Glomerular endothelial cell (primary cell): ENCODE measurements around the gene DPYD. TPM values are rescaled to one million over a fixed set of nuclear protein-coding genes. Genes with fewer than 3 reads are reported as not detected.
A peak's percentile ranks its signal among the peaks of the same experiment; 100 is the strongest.

Experiments
- DNase-seq: peaks from one replicate; pipeline ENCODE4 v3.0.0-alpha.2; 2011; ENCODE audit warnings: low read depth, low spot score; ENCODE audit errors: extremely low read depth
- total RNA-seq: library from RNA; depleted of rRNA; stranded (reverse); fragments of >200 nt; gene quantifications from 2 replicates; pipeline ENCODE4 v1.2.3, GENCODE V29; 2015

DPYD gene
- total RNA-seq, 1 donor from 2014 or later, result 6.4 TPM

DNA sequence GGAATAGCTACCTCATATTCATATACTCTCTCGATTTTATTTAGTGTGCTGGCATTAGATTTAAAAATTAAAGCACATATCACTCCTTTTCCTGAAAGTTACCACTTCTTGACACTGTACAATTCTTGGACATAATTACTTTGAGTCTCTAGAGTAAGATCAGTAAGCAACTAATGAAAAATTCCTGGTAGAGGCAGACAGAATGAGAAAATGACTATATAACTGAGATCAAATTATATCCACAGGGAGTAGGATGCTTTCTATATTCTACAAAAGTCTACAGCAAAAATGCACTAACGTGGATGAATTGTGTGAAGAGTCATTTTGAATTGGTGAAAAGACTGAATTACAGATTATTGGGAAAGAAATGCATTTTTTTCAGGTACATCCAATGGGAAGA is 753.6 kb downstream of the DPYD start:
- DNase-seq, result no peak

DNA sequence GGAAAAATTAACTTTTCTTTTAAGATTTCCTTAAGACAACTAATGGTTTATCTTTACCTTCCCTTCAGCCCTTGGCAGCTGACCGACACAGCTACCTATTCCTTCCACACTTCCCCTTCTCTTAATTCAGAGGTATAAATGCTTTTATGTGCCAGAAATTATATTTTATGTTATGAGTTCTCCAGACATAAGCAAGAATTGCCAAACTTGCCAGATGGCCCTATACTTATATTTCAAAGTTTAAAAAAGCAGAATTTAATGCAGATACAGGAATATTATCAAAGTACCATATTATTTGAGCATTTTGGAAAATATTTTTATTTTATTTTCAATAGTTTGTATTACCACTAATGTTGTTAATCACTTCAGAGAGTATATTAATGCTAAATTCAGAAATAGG is 754.2 kb downstream of the DPYD start:
- no peak for DNase-seq

DNA sequence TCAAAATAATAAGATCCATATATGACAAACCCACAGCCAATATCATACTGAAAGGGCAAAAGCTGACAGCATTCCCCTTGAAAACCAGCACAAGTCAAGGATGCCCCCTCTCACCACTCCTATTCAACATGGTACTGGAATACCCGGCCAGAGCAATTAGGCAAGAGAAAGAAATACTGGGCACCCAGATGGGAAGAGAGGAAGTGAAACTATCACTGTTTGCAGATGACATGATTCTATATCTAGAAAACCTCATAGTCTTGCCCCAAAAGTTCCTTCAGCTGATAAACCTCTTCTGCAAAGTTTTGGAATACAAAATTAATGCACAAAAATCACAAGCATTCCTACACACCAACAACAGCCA is 756.6 kb downstream of the DPYD start:
- no peak for DNase-seq

DNA sequence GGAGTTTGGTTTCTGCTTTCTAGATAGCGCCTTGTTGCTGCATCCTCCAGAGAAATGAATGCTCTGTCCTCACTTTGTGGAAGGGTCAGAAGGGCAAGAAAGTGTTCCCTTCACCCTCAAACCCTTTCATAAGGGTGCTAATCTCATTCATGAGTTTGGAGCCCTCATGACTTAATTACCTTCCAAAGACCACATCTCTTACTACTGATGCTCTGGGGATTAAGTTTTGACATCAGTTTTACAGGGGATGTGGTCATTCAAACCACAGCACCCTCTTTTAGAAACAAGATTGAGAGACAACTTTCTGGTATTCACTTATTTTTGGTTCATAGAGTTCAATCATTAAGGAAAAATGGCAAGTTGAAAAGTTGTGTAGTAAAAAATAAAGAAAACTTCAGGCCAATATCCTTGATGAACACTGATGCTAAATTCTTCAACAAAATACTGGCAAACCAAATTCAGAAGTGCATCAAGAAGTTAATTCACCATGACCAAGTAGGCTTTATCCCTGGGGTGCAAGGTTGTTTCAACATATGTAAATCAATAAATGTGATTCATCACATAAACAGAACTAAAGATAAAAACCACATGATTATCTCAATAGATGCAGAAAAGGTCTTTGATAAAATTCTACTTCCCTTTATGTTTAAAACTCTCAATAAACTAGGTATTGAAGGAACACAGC is 757.1 kb downstream of the DPYD start:
- no peak for DNase-seq

DNA sequence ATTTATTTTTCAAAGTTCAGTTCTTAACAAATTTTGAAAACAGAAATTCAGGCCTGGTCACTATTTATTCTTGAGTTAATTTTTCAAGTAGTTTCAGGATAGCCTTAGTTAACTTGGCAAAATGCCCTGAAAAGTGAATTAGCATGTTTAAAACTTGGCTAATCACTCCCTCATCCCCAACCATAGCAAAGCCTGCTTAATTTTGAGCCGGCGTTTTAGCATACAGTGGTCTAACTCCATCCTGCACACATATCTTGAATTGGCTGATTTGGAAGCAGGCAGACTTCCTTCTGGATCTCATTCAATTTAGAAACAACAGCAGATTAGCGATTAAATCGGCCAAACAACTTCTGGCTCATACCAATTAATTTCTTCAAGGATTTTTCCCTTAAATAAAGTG is 760.0 kb downstream of the DPYD start:
- no peak for DNase-seq

DNA sequence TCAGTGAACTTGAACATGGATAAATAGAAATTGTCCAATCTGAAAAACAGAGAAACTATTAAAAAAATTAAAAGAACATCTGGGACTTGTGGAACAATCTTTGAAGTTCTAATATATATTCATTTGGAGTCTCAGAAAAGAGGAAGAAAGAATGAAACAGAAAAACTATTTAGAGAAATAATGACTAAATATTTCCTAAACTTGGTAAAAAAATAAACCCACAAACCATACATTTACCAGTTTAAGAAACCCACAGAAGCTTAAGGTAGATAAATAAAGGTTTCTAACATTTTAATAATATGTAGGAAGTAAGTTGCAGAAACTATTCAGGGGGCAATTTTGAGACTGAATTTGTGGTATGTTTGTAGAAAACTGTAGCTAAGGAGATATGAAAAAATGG is 761.5 kb downstream of the DPYD start:
- no peak for DNase-seq

DNA sequence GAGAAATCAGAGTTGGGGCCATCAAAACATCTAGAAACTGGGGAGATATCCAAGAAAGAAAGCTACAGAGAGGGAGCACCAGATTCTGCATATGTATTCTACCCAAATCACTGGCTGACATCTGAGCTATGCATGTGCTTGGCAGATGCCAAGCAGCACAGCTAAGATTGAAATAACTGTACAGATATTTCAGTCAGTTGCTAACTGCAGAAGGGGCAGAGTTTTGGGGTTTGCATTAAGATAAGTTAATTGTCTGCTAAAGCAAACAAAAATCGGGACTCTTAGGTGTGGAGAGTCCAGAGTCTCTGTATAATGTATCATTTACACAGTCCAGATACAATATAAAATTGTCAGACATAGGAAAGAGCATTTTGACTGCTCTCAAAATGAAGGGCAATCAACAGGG is 762.1 kb downstream of the DPYD start:
- DNase-seq, result no peak

DNA sequence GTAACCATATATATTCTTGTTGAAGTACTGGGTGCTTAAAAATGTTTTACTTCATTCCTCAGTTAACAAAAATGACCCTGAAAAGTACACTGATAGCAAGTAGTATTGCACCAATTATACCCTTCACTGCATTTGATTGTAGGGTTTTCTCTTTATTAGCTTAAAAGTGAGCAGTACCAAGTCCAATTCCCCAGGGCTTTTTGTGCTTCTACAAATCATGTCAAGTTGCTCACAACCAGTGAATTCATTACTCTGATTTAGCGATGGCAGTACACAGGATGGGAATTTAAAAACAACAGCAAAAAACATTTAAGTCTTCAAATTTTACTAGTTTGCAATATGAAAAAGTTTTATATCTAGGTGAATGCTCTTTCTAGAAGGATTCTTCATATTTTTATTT is 762.8 kb downstream of the DPYD start:
- DNase-seq, result no peak

DNA sequence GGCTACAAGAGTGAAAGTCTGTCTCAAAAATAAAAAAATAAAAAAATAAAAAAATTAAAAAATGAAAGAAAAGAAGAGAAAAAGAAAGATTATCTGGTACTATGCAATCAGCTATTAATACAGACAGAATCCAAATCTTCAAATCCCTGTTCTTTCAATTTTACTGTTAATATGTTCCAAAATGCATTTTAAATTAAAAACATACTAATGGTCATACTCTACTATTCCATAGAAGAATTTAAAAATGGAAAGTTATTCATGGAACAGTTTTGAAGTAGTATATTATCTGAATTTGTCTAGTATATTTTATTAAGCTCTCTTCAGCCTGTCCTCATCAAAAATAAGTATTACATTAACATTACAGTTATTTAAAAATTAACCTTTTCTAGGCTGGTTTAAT is 769.2 kb downstream of the DPYD start:
- no peak for DNase-seq

DNA sequence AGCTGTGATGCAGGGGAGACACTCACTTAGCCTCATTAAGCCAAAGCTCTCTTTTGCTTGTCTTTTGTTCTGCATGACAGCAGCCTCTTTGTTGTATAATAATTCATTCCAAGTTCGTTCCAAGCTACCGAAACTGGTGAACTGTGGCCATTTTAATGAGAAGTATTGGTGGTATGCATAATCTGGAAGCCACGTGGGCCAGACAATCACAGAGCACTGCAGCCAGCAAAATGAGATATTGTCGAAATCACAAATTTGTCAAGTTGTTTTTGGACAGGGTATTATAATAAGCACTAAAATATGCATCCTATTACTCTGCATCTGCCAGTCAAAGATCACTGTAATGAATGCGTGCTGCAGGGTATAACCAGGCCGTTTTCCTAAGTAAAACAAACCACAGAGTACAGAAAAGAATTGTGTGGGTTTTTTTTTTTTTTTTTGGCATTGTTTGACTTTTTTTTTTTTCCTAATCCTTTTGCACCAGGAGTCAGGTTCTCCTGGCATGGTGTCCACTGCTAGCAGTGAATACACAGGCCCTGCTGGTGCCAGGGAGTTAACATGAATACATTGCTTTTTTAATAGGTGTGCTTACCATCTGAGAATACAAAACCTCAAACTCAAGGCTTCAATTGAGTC is 775.4 kb downstream of the DPYD start:
- no peak for DNase-seq

DNA sequence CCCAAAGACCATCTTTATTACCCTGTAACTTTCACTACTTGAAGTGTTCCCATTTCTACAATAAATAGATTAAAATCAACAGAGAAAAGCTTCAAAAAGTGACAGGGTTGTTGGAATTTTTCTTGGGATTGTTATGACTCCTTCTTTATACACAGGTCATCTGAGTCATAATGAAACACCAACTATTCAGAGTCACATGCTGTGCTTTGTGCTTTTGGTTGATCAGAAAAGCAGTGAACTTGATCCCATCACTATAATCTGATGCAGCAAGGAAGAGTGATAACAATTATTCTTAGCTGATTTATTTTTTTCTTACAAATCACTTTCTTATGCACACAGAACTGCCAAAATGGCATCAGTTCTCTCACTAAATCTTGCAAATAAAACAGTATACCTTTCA is 776.3 kb downstream of the DPYD start:
- DNase-seq, result peak; percentile 23

DNA sequence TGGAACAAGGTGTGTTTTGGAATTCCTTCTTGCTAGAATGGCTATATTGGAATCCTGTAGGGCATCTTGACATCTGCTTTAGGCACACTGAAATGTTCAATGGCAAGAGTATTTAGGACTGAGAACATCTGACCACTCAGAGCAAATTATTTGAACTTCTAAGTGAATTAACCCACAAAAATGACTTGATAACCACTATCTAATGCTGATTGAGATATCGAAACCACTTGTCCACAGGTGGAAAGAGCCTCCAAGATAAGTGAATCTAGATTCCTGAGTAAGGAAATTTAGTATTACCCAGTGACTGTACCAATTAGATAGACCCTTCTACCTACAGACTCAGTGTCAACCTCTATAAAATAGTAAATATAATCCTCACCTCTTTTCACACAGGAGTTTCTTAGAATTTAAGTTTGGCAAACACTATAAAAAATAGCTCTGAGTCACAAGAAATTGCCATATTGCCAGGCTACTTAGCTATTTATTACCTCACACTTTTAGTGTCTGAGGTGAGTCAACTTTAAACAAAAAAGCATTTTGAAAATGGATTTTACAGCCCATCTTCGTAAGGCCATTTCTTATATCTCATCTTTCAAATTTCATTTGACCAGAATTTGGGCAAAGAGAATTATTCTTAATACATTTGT is 777.5 kb downstream of the DPYD start:
- no peak for DNase-seq

DNA sequence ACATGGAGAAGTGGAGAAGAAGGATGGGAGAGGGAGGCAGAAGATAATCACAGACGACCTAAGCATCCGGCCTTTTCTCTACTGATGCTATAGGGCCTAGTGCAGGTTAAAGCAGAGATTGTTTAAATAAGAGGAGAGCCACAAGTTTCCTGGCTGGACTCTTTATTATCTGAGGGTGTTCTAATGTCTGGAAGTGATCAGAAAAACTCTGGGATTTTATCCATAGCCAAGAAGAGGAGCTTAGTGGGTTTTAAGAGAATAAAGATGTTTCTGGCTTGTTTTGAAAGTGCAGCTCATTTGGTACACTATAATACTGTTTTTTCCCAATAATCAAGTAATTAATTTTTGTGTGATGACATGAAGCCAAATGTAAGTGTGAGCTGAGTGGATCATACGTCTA is 780.2 kb downstream of the DPYD start:
- no peak for DNase-seq

DNA sequence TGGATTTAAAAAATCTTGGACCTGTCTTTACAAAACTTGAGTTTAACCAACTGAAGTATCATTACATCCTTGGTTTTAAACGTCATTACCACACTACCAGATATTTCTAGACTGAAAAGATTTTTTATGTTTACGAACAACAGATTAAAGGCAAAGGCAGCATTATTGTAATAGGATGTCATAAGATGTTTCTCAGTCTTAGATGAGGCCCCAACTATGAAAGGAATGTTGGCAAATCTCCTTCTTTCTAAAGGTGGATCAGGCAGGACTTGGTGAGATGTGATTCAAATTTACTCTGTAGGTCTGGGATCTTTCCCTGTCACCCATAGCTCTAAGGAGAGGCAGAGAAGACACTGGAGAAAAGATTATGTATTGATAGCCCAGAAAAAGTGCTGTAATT is 781.3 kb downstream of the DPYD start:
- DNase-seq, result no peak

DNA sequence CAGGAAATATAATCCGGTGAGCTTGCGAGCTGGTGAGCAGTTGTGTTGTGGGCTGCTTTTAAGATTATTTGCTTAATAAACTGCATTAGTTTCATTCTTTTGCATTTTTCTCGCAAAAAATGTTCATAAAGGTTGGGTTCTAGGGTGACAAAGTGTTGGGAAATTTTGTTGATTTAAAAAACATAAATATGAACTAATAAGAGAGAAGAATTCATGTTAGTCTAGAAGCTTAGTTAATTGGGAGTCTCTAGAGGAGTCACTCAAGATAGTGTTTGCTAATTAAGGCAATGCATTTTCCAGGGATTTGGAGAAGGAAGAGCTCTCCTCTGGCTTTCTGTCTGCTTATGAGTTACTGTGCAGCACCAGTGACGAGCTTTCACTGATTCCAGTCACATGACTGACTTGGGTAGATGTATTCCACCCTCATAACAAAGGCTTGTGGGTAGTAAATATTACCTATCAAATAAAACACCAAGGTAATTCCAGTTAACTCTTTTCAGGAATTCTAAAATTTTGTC is 782.3 kb downstream of the DPYD start:
- DNase-seq, result no peak

DNA sequence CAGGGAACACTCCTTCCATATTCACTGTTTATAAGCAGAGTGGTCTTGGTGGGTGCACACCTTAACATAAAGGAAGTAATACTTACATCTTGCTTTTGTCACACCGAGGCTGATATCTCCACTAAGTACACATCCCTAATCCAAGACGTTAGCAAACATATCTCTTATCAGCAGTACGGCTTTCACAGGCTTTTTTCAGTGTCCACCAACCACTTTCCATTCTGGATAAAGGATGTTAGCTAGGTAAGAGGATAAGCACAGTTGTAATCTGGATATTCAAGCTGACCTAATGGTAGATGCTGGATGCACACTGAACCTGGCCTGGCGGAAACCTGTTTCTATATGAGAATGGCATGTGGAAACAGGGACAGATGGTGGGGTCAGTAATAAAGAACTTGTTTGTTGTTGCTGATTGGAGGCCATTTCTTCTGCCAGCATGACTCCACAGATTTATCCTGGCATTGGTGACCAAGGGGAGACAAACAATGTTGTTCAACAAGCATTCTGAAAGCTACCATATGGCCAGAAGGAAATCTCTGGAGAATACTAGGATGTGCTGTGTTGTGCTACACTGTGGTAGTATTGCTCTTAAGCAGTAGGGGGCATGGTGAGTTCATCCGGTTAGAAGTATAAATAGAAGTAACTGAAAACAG is 782.8 kb downstream of the DPYD start:
- DNase-seq, result peak; percentile 55

DNA sequence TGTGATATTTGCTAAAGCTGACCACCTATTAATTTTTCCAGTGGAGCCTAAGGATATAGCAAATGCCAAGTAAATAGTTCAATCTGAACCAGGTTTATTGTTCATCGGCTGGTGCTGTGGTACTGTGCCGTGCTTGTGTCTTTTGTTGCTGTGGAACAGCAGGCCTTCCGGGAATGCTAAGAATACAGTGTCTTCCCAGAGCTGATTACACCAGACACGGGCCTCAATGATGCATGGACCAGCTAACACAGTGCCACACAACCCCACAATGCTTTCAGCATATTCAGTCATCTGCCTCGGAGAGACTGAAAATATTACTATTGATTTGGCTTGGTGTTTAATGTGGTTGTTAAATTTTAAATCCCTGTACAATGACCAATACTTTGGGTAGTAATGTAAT is 783.8 kb downstream of the DPYD start:
- no peak for DNase-seq

DNA sequence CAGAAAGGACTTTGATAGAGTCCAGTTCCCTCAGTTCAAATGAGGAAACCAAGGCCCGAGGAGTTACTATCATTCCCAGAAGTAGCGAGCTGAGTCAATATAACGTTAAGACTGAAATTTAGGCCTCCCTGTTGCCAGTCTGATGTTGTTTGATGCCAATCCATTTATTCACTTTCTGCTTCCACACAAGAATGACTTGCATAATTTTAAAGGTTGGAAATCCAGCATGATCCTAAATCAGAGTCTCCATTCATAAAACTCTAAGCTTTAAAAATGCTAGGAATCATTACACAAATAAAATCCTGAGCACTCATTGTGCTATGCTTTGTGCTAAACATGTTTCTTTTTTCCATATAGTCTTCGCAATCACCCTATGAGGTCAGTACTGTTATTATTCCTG is 784.9 kb downstream of the DPYD start:
- DNase-seq, result no peak

DNA sequence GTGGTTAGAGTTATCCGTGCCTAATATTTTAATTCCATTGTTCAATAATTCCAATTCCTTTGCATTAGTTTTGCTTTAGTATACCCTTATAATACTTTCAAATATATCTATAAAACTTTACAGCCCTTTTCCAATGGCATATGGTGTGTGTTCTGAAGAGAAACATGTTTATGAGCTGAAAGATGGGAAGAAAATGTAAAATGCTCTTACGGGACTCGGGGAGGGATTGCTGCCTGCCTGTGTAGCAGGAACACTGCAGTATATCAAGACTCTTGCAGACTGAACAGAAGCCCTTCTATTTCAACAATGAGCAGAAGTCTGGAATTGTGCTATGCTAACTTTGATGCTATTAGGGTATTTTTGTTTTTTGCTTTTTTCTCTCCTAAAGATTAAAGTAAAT is 792.4 kb downstream of the DPYD start:
- DNase-seq, result no peak

DNA sequence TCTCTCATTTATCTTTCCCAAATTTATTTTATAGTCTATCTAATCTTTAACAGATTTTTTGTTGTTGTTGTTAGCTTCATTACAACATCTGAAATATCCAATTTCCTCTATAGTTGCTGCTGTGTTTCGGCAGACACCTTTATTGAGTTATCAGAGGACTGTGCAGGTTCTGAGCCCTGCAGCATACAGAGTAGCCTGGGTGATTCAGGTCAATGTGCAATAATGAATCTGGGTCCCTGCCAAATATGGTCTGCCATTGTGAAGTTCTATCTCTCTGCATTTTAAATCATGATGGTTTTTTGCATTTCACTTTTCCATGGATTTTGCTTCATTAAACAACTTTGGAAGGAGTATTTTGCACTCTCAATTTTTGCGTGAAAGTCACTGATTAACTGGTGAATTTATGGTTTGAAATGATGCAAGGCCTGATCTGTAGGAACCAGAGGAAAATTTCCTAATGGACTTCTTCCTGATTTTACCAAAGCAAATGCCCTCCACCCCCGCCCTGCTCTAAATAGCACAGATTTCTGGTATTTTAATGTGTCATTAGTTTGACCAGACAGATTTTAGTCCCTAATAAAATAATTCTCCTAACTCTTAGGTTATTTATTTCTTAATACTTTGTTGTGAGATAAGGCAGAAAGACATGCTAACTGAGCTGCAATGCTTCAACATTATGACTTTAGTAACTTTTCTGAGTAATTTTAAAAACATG is 797.0 kb downstream of the DPYD start:
- no peak for DNase-seq

DNA sequence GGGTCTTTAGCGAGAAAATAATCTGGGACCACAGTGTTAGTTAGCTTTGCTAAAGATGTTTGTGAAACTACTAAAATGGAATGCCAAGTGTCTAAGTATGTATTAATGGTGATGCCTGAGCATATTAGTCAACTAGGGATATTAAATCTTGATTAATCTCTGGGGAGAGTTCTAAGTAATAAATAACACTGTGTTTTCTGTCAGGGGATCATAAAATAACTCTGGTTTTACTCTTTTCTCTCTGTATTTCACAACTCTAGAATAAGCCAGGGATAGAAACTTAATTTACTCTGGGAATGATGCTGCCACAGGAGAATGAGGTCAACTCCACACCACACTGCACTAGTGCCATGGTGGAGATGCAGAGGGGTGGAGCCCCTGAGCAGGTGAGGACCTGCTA is 800.0 kb downstream of the DPYD start:
- DNase-seq, result no peak
